Left colon (tissue), 2 donors: Measurements from ENCODE around the gene OIT3. TPM values are rescaled to one million over a fixed set of nuclear protein-coding genes. Genes with fewer than 3 reads are reported as not detected.

ENCODE experiments used
- ATAC-seq: fragments of 200-7000 bp; cut with Tn5 transposase; one replicate; pipeline ENCODE4 v1.9.1; 2020; ENCODE audit warnings: mild to moderate bottlenecking, moderate library complexity
- DNase-seq, 2 donors: peaks; one replicate each; pipeline ENCODE4 v3.0.0-alpha.2; 2020
- intact Hi-C, 2 donors: fragments of 100-400 bp; cut with DNase I in 1 of 2; cut with micrococcal nuclease in 1 of 2; formaldehyde crosslinking; loops; one replicate each; pipeline versions ENCODE4 v1.11.2 to v1.14.0; 2022; cut with DNase I, micrococcal nuclease
- total RNA-seq, 2 donors: library from RNA; stranded (reverse); fragmentation: NEBNext Ultra II Directional; extraction: Animal tissue kit (Norgen Biotek cat#: 25700); gene quantifications; one replicate each; pipeline ENCODE4 v1.2.1, GENCODE V29; 2021
- donor health status: DM: no; HTN: no; CAD: no.
- donor health status: DM: yes; HTN: yes; CAD: no.

Gene OIT3
- total RNA-seq, 2 donors from 2014 or later, result 0.12 to 0.25 TPM

DNA sequence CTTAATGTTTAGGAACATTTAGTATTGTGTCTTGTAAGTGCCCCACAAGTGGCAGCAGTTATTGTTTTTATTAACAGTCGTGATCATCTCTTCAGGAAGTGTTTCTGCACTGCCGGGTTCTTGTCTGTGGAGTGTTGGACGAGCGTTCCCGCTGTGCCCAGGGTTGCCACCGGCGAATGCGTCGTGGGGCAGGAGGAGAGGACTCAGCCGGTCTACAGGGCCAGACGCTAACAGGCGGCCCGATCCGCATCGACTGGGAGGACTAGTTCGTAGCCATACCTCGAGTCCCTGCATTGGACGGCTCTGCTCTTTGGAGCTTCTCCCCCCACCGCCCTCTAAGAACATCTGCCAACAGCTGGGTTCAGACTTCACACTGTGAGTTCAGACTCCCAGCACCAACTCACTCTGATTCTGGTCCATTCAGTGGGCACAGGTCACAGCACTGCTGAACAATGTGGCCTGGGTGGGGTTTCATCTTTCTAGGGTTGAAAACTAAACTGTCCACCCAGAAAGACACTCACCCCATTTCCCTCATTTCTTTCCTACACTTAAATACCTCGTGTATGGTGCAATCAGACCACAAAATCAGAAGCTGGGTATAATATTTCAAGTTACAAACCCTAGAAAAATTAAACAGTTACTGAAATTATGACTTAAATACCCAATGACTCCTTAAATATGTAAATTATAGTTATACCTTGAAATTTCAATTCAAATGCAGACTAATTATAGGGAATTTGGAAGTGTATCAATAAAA lies 38.9 kb downstream of the OIT3 start:
- DNase-seq, result no peak
- intact Hi-C loops, result no loop called here
- ATAC-seq, result no peak

DNA sequence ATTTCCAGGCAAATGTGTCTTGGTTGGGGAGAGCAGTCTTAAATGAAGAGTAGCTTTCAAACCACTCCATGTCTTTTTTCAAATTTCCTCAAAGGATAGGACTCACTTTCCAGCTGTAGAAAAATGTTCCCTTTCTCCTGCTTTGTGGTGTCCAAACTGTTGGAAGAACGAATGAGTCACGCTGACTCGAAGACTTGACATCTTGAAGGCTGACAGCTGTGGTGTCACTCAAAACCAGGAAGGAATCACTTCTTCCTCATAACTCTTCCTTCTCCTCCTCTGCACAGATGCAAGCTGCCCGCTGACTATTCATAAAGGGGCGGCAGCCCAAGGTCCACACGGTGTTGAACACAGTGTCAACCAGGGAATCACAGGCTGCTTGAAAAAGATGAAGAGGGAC lies 41.8 kb downstream of the OIT3 start:
- intact Hi-C loops, result no loop called here
- ATAC-seq, result no peak
- no peak for DNase-seq

DNA sequence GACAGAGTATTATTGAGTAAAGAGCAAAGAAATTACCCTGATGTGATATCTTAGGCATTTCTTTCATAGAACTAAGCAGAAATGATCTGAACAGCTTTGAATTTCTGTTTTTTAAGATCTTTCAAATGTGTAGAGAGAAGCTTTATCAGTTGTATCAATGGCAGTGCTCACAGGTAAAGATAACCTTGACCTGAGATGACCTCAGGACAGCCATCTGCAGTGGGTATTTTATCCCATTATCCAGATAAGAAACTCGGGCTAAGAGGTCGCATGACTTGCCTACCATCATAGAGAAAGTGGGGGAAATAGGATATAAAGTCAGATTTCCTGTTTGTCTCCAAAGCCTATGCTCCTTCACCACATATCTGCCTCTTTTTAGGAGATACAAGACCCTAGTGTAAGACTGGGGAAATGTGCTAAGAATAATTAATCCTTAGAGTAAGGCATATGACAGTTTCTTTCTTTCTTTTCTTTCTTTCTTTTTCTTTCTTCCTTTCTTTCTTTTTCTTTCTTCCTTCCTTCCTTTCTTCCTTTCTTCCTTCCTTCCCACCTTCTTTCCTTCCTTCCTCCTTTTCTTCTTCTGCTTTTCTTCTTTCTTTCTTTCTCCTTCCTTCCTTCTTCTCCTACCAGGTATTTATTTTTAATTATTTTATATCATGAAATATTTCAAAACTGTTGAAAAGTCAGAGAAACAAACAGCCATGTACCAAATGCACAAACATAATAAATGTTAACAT lies 50.1 kb downstream of the OIT3 start:
- DNase-seq, result no peak
- intact Hi-C loops, result no loop called here
- no peak for ATAC-seq

DNA sequence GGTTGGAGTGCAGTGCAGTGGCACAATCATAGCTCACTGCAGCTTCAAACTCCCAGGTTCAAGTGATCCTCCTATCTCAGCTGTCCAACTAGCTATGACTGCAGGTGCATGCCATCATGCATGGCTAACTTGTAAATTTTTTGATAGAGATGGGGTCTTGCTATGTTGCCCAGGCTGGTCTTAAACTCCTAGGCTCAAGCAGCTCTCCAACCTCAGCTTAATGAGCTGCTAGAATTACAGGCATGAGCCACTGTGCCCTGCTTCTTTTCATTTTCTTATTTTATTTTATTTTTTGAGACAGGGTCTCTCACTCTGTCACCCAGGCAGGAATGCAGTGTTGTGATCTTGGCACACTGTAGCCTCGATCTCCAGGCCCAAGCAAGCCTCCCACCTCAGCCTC lies 53.4 kb downstream of the OIT3 start:
- DNase-seq, result no peak
- no peak for ATAC-seq
- intact Hi-C loops, result no loop called here

DNA sequence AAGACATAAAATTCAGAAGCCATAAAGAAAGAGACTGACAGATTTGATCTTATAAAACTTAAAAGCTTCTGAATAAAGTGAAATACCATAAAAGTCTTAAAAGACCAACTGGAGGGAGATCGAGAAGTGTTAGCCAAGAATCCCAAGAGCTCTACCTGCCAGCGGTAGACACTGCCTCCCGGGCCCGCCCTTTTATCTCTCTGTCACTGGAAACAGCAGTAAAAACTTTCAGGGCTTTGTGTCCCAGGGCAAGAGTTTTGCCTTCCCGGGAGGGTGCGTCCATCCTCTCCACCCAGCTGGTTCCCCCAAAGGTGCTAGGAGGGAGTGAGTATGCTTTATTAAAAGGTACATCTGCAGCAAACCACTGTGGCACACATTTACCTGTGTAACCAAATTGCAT lies 55.2 kb downstream of the OIT3 start:
- ATAC-seq (peak; percentile 63), DNase-seq (peak in 1 of 2 donors; percentile 29)
- intact Hi-C loops, result no loop called here

DNA sequence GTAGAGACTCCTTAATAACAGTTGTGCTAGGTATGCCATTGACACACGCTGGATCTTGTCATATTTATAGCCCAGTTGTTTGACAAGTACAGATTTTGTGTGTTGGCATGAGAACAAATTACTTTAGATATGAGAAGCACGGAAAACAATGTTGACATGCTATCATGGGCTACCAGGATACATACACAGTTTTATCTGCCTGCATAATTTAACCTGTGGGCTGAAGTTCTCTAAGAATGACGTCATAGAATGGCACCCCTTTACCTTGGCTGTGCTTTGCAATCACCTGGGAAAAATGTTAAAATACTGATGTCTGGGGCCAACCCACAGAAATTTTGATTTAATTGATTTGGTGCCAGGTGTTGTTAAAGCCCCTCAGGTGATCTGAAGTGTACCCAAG lies 58.2 kb downstream of the OIT3 start:
- ATAC-seq (peak; percentile 20), DNase-seq (no peak)
- intact Hi-C loops, result no loop called here

DNA sequence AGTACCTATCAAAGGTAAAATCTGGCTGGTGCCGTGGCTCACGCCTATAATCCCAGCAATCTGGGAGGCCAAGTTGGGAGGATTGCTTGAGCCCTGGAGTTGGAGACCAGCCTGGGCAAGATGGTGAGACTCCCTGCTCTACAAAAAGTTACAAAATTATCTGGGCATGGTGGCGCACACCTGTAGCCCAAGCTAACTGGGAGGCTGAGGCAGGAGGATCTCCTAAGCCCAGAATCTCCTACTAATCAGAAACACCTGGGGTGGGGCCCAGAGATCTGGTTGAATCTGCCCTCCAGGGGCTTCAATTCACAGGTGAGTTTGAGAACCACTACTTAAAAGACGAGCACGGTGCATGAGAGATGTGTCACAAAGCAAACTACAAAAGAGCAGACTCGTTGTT lies 58.6 kb downstream of the OIT3 start:
- ATAC-seq, result no peak
- intact Hi-C loops, result no loop called here

DNA sequence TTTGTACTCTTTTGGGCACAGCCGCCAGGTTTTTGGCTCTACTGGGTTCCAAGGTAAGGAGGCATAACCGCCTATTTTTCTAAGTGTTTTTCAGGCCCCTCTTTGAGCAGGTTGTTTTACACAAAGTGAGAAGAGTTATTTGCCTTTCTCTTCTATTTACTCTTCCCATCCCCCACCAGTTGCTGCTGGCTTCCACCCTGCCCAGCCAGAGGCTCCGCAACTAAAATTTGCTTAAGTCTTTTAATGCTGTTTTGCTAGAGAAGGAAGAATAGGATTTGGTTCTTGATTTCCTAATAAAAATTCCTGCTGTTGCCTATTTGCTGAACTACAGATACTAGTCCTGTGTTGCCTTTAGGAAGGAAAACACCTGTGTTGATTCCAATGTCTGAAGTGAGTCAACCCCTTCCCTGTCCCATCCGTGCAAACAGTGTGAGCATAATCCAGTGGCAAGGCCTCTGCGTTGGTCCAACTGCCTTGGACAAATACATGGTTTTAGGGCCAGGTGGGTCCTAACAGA lies 59.2 kb downstream of the OIT3 start:
- intact Hi-C loops, result no loop called here
- DNase-seq (no peak), ATAC-seq (no peak)

More for the DNA sequence above, 58.6 kb downstream of the OIT3 start:
- DNase-seq, result no peak

DNA sequence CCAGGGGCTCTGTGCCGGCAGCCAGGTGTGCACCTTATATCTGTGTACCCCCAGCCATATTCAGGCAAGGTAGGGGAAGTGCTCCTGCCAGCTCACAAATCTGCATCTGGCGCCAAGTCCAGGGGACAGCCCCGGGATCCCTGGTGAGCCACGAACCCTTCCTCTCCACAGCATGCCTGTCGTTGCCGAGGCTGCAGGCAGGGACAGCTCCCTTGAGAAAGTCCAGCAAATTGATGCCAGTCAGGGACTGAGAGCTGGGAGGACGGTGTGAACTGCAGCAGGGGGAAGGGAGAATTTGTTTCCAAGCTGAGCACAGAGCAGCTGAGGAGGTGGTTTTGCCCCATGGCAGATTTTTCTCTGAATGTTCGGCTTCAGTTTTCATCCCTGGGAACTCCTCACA lies 60.1 kb downstream of the OIT3 start:
- DNase-seq, result no peak
- intact Hi-C loops, result no loop called here
- ATAC-seq, result peak; percentile 6

DNA sequence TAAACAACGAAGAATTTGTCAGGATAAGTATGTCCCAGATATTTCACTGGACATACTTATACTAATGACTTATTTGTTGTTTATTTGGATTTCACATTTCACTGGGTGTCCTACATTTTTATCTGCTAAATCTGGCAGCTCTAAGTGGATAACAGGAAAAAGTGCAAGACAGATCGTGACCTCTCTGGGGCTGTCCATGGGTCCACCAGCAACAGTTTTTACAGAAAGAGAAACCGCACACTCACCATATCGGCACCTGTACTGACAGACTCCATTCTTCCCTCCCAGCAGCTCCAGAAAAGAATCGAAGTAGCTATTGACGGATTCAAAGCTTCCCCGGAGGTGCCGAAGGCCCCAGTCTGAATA lies 60.7 kb downstream of the OIT3 start:
- intact Hi-C loops, result no loop called here
- DNase-seq (no peak), ATAC-seq (no peak)

DNA sequence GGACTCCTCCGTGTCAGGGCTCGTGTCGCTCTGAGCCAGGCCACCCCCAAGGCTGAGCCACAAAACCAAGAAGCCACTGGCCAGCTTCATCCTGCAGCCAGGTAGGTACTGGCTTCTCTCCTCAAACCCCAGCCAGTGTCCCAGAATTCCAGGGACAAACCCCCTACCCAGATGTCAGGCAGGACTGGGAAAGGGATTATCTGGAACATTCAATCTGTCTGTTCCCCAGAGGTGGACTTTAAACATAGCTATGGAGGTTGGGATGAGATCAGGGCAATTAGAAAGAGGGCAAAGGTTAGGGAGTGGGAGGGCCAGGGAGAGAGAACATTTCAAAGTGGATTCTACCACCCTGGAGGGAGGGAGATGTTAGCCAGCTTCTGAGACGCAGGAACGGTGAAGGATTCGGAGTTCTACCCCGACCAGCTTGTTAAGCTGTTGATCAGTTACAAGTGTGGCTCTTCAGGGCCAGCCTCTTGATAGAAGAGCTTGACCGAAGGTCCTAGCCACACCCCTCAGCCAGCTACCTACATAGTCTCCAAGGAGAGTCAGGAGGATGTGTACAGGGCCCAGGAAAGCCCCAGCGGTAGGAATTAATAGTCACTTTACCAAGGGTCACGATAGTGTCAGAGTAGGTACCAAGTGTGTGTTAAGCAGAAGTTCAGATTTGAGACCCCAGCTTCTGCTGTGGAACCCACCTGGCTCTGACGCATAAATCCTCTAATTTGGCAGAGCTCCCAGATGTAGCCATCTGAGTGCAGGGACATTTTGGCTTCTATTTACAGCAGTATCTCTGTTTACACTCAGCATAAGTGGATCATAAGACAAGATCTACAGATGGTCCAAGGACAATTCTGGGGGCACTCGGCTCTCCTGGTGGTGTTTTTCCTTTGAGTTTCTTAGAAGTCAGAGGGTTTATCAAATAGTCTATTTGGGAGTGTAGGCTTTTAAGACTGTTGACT lies 61.3 kb downstream of the OIT3 start, which contains the start of gene PLA2G12B:
PLA2G12B (minus strand) TSS at position 211 of the 959 bp plus-strand sequence; CDS start at position 90, 121 bp downstream.
- DNase-seq (peak; percentile 59 to 66), ATAC-seq (peak; percentile 90)
- intact Hi-C loops, result no loop called here

DNA sequence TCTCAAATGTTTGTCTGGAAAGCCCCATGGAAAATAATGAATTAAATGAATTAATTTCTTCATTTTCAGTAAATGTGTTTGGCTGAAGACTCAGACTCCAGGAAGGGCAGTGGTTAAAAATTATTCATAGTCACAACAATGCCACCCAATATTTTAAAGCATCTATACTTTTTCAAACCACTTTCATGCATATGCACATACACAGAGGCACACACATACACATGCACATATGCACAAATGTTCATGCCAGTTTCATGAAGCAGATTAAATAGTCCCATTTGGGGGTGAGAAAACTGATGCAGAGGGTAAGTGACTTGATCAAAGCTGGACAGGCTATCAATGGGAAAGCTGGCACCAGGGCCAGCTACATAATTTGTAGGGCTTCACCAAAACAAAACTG lies 62.5 kb downstream of the OIT3 start:
- DNase-seq, result no peak
- intact Hi-C loops, result no loop called here
- ATAC-seq, result no peak

DNA sequence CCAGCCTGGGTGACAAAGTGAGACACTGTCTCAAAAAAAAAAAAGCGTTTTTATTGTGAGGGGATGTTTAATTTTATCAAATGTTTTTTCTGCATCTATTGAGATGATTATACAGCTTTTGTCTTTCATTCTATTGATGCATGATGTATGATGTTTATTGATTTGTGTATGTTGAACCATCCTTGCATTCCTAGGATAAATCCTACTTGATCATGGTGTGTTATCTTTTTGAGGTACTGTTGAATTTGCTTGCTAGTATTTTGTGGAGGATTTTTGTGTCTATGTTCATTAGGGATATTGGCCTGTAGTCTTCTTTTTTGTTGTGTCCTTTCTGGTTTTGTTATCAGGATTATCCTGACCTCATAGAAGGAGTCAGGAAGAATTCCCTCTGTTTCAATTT lies 83.3 kb downstream of the OIT3 start:
- DNase-seq (no peak), ATAC-seq (no peak)
- intact Hi-C loops, result no loop called here

DNA sequence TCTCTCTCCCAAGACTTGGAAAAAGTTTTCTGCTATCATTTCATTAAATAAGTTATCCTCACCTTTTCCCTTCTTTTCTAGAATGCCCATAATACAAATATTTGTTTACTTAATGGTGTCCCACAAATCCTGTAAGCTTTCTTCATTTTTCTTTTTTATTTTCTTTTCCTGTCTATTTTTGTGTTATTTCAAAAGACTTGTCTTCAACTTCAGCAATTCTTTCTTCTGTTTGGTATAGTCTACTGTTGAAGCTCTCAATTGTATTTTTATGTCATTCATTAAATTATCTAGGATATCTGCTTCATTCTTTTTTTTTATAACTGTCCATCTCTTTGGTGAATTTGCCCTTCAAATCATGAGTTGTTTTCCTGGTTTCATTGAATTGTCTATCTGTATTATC lies 86.2 kb downstream of the OIT3 start:
- intact Hi-C loops, result no loop called here
- DNase-seq, result no peak
- no peak for ATAC-seq

DNA sequence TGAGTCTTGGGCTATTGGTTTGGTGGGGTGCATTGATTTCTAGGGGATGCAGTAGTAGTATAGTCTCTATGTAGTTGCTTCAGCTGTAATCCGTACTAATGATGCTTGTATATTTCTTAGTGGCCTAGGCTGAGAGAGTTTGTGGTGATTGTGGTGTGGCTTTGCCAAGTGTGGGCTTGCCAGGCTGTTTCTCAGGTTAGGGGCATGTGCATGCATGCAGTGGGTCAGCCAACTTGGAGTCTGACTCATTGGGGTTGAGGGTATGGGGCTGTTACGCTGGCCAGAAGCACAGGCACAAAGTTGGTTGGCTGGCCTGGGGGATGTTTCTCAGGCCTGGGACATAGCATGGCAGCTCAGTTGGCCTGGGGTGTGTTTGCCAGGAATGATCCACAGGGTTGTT lies 86.8 kb downstream of the OIT3 start:
- intact Hi-C loops, result no loop called here
- ATAC-seq (no peak), DNase-seq (no peak)

DNA sequence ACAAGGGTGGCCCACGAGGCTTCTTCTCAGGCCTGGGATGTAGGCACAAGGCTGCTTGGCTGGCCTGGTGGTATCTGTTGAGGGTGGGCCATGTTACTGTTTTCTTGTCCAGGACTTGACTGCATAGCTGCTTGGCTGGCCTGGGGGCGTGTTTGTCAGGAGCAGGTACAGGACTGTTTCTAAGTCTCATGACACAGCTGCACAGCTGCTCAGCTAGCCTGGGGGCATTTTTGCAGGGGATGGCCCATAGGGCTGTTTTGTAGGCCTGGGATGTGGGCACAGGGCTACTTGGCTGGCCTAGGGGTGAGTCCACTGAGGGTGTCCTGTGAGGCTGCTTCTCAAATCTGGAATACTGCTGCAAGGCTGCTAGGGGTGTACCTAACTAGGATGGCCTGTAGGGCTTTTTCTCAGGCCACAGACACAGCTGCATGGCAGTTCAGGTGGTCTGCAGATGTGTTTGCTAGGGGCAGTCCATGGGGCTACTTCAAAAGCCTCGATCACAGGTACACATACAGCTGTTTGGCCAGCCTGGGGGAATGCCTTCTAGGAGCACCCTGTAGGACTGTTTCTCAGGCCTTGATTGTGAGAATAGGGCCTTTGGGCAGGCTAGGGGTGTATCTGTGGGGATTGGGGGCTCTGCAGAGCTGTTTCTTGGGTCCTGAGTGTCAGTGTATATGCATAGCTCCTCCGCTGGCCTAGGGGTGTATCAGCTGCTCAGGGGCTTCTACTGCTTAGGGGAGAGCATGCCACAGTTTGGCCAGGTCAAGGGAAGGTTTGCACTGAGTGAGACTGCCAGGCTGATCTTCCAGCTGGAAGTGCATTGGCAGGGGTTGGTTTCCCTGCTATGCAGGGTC lies 87.7 kb downstream of the OIT3 start:
- intact Hi-C loops, result no loop called here
- ATAC-seq (no peak), DNase-seq (no peak)

DNA sequence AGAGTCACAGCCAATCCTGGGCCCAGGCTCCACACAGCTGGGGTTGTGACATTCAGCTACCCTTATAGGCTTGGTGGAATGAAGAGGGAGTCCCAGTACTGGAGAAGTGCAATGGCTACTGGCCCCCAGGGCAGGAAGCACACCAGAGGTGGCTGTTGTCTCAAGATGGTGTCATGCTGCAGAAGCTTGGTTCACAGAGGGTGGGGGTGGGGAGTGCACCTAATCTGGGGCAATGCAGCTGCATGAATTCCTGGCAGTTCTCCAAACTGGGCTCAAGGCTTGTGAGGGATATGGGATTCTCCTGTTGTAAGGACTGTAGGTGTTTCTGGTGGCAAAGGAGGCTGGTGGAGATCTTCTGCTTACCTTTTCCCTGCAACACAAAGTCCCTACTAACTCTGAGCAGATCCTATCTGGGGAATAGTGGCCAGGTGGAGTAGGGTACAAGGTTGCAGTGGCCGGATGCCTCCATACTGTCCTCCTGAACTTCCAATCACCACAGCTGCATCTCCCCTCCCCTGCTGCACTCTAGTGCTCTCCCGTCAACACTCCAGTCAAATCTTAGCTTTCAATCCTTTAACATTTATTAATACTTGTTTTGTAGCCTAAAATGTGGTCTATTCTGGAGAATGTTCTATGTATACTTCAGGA lies 88.5 kb downstream of the OIT3 start:
- intact Hi-C loops, result no loop called here
- ATAC-seq (no peak), DNase-seq (no peak)
